Fibroblast of villous mesenchyme (primary cell): ENCODE data around the gene CCNB1IP1. TPM values are rescaled to one million over a fixed set of nuclear protein-coding genes. Genes with fewer than 3 reads are reported as not detected.

Source experiments
- DNase-seq: peaks from one replicate; pipeline ENCODE4 v3.0.0-alpha.2; 2010; ENCODE audit warnings: low read depth
- H3K4me3 ChIP-seq: 2 replicates; pipeline ENCODE4 v1.5.1; 2011; ENCODE audit warnings: low read depth, mild to moderate bottlenecking, low read length
- CTCF ChIP-seq: IDR thresholded peaks from 2 replicates; pipeline ENCODE4 v1.5.1; 2012; ENCODE audit warnings: low read depth, mild to moderate bottlenecking, low read length; ENCODE audit not compliant: insufficient read depth
- total RNA-seq: library from RNA; depleted of rRNA; stranded (reverse); fragments of >200 nt; gene quantifications from 2 replicates; pipeline ENCODE4 v1.2.3, GENCODE V29; 2012

Gene CCNB1IP1
- total RNA-seq, 1 donor = 49.7 TPM

GRCh38 chr14:20334017-20334416, 938 bp upstream of the CCNB1IP1 start:
- no peak for DNase-seq
- no peak overlapping the region for H3K4me3 ChIP-seq
- TF ChIP-seq CTCF = no peak

- no peak for TF ChIP-seq CTCF
- DNase-seq = no peak
- peak overlapping the region; percentile 89 for H3K4me3 ChIP-seq
Measured at GRCh38 chr14:20333494-20333841, 389 bp upstream of the CCNB1IP1 start.

DNA sequence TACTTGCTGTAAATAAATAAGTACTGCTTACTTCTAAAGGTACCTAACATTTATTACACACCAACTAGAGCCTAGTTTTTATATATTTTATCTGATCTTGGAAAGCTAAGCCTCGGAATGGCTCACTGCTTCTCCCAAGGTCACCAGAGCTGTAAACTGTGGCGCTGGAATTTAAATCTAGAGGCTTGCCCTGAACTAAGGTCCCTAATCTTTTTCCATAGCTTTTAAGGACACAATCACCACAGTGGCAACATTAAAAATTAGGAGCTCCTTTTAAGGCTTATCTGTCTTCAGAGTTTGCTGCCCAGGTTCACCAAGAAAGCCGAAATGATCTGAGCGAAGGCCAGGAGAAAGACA, 670 bp downstream of the CCNB1IP1 start:
- peak; percentile 26 for DNase-seq
- TF ChIP-seq CTCF = no peak
- H3K4me3 ChIP-seq = peak overlapping the region; percentile 89

- no peak overlapping the region for H3K4me3 ChIP-seq
- TF ChIP-seq CTCF = no peak
- DNase-seq = no peak
Measured at GRCh38 chr14:20331053-20331613, 1.9 kb downstream of the CCNB1IP1 start.

GRCh38 chr14:20329355-20329754, 3.7 kb downstream of the CCNB1IP1 start:
- H3K4me3 ChIP-seq = no peak overlapping the region
- TF ChIP-seq CTCF = no peak
- no peak for DNase-seq

- DNase-seq = no peak
- no peak for TF ChIP-seq CTCF
- H3K4me3 ChIP-seq = no peak overlapping the region
Measured at GRCh38 chr14:20328705-20329104, 4.4 kb downstream of the CCNB1IP1 start.
